Nephron (organoid): ENCODE measurements around the gene LRRC41.
"Not testable (repeated sequence)": the region's sequence is repeated elsewhere in the genome, so short reads cannot be mapped to it uniquely, and the experiment has no call there.

Source experiments
- H3K27ac Mint-ChIP-seq, 3 experiments: 2 replicates each; pipeline ENCODE4 v1.8.0; 2020; ENCODE audit warnings: mixed read lengths in 3 of 3, mild to moderate bottlenecking in 2 of 3, moderate library complexity in 1 of 3
- H3K27me3 Mint-ChIP-seq: 2 replicates; pipeline ENCODE4 v1.8.0; 2021; ENCODE audit warnings: low read depth, mild to moderate bottlenecking, moderate library complexity, mixed read lengths
- H3K36me3 Mint-ChIP-seq: 2 replicates; pipeline ENCODE4 v1.8.0; 2020; ENCODE audit warnings: low read depth, mixed read lengths
- H3K4me1 Mint-ChIP-seq: 2 replicates; pipeline ENCODE4 v1.8.0; 2020; ENCODE audit warnings: mixed read lengths
- H3K4me3 Mint-ChIP-seq, 3 experiments: 2 replicates each; pipeline ENCODE4 v1.8.0; 2020; ENCODE audit warnings: mild to moderate bottlenecking in 3 of 3, mixed read lengths in 3 of 3, moderate library complexity in 2 of 3
- H3K9me3 Mint-ChIP-seq: 2 replicates; pipeline ENCODE4 v1.8.0; 2020; ENCODE audit warnings: mixed read lengths
- TF ChIP-seq, protein P1 (sequence below), 3 experiments: fragments of 200-600 bp; sonication (generic); IDR thresholded peaks; one replicate each; pipeline ENCODE4 v1.5.0; 2021; ENCODE audit warnings: antibody characterized with exemption in 3 of 3; ENCODE audit not compliant: unreplicated experiment in 3 of 3

LRRC41 gene

DNA sequence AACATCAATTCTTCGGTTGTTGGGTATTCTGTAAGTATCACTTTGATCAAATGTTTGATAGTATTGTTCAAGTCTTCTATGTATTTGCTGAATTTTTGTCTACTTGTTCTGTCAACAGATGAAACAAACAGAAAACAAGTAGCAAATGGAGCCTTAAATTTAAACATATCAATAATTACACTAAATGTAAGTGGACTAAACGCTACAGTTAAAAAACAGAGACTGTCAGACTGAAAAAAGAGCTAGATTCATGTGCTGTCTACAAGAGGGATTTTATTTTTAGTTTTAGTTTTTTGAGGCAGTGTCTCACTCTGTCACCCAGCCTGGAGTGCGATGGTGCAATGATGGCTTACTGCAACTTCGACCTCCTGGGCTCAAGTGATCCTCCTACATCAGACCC lies 66.5 kb downstream of the LRRC41 start:
- H3K36me3 Mint-ChIP-seq = peaks cover 5% of the 10 kb centered on the region
- no peak overlapping the region for H3K4me3 Mint-ChIP-seq
- TF ChIP-seq, protein P1, sequence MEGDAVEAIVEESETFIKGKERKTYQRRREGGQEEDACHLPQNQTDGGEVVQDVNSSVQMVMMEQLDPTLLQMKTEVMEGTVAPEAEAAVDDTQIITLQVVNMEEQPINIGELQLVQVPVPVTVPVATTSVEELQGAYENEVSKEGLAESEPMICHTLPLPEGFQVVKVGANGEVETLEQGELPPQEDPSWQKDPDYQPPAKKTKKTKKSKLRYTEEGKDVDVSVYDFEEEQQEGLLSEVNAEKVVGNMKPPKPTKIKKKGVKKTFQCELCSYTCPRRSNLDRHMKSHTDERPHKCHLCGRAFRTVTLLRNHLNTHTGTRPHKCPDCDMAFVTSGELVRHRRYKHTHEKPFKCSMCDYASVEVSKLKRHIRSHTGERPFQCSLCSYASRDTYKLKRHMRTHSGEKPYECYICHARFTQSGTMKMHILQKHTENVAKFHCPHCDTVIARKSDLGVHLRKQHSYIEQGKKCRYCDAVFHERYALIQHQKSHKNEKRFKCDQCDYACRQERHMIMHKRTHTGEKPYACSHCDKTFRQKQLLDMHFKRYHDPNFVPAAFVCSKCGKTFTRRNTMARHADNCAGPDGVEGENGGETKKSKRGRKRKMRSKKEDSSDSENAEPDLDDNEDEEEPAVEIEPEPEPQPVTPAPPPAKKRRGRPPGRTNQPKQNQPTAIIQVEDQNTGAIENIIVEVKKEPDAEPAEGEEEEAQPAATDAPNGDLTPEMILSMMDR (IDR thresholded peaks at IDR 0.05; ENCODE audit: unreplicated experiment in 3 of 3) = no peak
- H3K27ac Mint-ChIP-seq = no peak overlapping the region
- H3K27me3 Mint-ChIP-seq = no peaks in the 10 kb centered on the region
- H3K4me1 Mint-ChIP-seq = no peaks in the 10 kb centered on the region
- H3K9me3 Mint-ChIP-seq = peaks cover 19% of the 10 kb centered on the region

DNA sequence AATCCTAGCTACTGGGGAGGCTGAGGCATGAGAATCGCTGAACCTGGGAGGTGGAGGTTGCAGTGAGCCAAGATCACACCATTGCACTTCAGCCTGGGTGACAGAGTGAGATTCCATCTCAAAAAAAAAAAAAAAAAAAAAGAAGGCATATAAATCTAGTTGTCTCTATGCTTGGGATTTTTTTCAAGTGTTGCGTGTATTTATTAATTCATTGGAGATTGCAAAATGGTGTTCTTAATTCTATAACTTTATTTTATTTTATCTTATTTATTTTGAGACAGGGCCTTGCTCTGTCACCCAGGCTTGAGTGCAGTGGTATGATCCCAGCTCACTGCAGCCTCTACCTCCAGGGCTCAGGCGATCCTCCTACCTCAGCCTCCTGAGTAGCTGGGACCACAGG lies 72.2 kb downstream of the LRRC41 start:
- H3K4me3 Mint-ChIP-seq, H3K27me3 Mint-ChIP-seq, H3K27ac Mint-ChIP-seq, H3K4me1 Mint-ChIP-seq, H3K36me3 Mint-ChIP-seq, H3K9me3 Mint-ChIP-seq: not testable (repeated sequence)
